Measurements from ENCODE around the gene NME1. TPM values are rescaled to one million over a fixed set of nuclear protein-coding genes. Genes with fewer than 3 reads are reported as not detected.

The NME1 gene
- total RNA-seq, 1 donor from 2014 or later = 57.3 TPM

DNA sequence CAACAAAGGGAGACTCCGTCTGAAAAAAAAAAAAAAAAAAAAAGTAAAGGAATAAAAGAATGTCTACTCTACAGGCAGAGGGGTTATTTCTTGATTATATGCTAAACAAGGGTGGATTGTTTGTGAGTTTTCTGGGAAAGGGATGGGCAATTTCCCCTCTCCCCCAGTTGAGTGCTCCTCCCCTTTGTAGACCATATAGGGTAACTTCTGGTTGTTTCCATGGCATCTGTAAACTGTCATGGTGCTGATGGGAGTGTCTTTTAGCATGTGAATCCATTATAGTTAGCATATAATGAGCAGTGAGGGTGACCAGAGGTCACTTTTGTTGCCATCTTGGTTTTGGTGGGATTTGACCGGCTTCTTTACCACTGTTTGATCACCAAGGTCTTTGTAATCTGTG is 4.2 kb upstream of the NME1 start:
- Mint-ChIP-seq H3K9me3 (ENCODE audit: unreplicated experiment) (no peaks in the 10 kb centered on the region), H3K27ac (ENCODE audit: unreplicated experiment) (no peak overlapping the region), H3K4me3 (ENCODE audit: unreplicated experiment) (no peak overlapping the region), H3K4me1 (ENCODE audit: unreplicated experiment) (no peaks in the 10 kb centered on the region), H3K27me3 (ENCODE audit: unreplicated experiment) (no peaks in the 10 kb centered on the region), H3K36me3 (ENCODE audit: low read depth, unreplicated experiment) (no peaks in the 10 kb centered on the region)
- TF ChIP-seq, protein P1, sequence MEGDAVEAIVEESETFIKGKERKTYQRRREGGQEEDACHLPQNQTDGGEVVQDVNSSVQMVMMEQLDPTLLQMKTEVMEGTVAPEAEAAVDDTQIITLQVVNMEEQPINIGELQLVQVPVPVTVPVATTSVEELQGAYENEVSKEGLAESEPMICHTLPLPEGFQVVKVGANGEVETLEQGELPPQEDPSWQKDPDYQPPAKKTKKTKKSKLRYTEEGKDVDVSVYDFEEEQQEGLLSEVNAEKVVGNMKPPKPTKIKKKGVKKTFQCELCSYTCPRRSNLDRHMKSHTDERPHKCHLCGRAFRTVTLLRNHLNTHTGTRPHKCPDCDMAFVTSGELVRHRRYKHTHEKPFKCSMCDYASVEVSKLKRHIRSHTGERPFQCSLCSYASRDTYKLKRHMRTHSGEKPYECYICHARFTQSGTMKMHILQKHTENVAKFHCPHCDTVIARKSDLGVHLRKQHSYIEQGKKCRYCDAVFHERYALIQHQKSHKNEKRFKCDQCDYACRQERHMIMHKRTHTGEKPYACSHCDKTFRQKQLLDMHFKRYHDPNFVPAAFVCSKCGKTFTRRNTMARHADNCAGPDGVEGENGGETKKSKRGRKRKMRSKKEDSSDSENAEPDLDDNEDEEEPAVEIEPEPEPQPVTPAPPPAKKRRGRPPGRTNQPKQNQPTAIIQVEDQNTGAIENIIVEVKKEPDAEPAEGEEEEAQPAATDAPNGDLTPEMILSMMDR (IDR thresholded peaks at IDR 0.05; ENCODE audit: unreplicated experiment) = no peak
- no peak for DNase-seq (ENCODE audit: low spot score)

DNA sequence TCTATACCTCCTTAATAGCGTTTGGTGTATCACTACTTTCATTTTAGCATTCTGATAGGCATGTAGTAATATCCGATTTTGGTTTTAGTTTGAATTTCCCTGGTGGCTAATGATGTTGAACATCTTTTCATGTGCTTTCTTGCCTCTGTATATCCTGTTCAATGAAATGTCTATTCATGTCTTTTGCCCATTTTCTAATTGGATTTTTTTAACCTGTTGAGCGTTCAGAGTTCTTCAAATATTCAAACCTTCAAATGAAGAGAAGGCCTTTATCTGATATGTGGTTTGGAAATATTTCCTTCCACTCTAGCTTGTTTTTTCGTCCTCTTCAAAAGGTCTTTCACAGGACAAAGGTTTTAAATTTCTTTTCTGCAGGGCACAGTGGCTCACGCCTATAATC is 2.4 kb upstream of the NME1 start:
- H3K4me1 Mint-ChIP-seq (ENCODE audit: unreplicated experiment) = no peaks in the 10 kb centered on the region

DNA sequence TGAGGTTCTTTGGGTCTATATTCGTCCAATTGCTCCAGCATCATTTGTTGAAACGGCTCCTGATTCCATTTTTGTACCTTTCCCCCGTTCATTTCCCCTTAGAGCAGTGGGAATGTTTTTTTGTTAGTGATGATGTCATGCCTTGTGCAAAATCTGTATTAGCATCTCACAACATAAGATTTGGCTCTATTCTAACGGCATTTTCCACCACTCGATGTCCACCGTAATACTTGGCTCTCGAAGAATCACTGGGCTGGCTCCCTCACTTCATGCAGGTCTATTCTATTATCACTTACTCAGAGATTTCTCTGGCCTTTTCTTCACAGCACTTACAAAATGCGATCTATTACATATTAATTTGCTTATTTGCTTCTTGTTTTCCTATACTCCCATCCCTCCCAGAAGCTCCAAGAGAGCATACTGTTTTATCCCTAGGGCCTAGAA is 571 bp upstream of the NME1 start:
- TF ChIP-seq, protein P1 (IDR thresholded peaks at IDR 0.05; ENCODE audit: unreplicated experiment) = no peak
- Mint-ChIP-seq H3K9me3 (ENCODE audit: unreplicated experiment) (no peaks in the 10 kb centered on the region), H3K36me3 (ENCODE audit: low read depth, unreplicated experiment) (peaks cover 5% of the 10 kb centered on the region), H3K27ac (ENCODE audit: unreplicated experiment) (no peak overlapping the region), H3K4me1 (ENCODE audit: unreplicated experiment) (no peaks in the 10 kb centered on the region), H3K4me3 (ENCODE audit: unreplicated experiment) (no peak overlapping the region), H3K27me3 (ENCODE audit: unreplicated experiment) (peaks cover 2% of the 10 kb centered on the region)
- DNase-seq (ENCODE audit: low spot score) = no peak

More for the DNA sequence above, 2.4 kb upstream of the NME1 start:
- TF ChIP-seq, protein P1 (IDR thresholded peaks at IDR 0.05; ENCODE audit: unreplicated experiment) = no peak
- Mint-ChIP-seq H3K27ac (ENCODE audit: unreplicated experiment) (no peak overlapping the region), H3K27me3 (ENCODE audit: unreplicated experiment) (no peaks in the 10 kb centered on the region), H3K9me3 (ENCODE audit: unreplicated experiment) (no peaks in the 10 kb centered on the region), H3K36me3 (ENCODE audit: low read depth, unreplicated experiment) (no peaks in the 10 kb centered on the region), H3K4me3 (ENCODE audit: unreplicated experiment) (no peak overlapping the region)
- DNase-seq (ENCODE audit: low spot score) = no peak

DNA sequence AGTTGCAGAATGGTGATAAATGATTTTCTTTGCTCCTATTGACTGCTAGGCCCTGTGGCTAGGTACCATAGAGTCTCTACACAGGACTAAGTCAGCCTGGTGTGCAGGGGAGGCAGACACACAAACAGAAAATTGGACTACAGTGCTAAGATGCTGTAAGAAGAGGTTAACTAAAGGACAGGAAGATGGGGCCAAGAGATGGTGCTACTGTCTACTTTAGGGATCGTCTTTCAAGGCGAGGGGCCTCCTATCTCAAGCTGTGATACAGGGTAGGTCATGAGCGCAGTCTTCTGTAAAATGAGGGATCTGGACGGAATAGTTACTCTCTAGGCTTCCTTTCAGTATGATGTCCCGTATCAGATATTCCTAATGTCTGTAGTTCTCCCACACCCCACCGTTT is 817 bp downstream of the NME1 start:
- no peak for DNase-seq (ENCODE audit: low spot score)
- Mint-ChIP-seq H3K27me3 (ENCODE audit: unreplicated experiment) (peaks cover 4% of the 10 kb centered on the region), H3K4me3 (ENCODE audit: unreplicated experiment) (no peak overlapping the region), H3K9me3 (ENCODE audit: unreplicated experiment) (no peaks in the 10 kb centered on the region), H3K4me1 (ENCODE audit: unreplicated experiment) (no peaks in the 10 kb centered on the region), H3K27ac (ENCODE audit: unreplicated experiment) (no peak overlapping the region), H3K36me3 (ENCODE audit: low read depth, unreplicated experiment) (peaks cover 5% of the 10 kb centered on the region)
- TF ChIP-seq, protein P1 (IDR thresholded peaks at IDR 0.05; ENCODE audit: unreplicated experiment) = no peak

DNA sequence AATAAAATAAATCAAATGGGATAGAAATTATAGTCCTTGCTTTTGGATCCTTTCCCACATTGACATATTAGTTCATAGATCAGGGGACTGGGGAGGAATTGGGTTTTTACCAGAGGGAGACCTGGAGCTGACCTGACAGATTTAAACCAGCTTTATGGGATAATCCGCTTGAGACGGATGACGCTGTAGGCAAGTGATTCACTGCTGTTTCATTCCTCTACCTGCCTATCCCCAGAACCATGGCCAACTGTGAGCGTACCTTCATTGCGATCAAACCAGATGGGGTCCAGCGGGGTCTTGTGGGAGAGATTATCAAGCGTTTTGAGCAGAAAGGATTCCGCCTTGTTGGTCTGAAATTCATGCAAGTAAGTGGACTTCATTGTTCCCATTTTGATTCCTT is 2.1 kb downstream of the NME1 start:
- TF ChIP-seq, protein P1 (IDR thresholded peaks at IDR 0.05; ENCODE audit: unreplicated experiment) = no peak
- Mint-ChIP-seq H3K36me3 (ENCODE audit: low read depth, unreplicated experiment) (peaks cover 12% of the 10 kb centered on the region), H3K27me3 (ENCODE audit: unreplicated experiment) (peaks cover 4% of the 10 kb centered on the region), H3K4me1 (ENCODE audit: unreplicated experiment) (no peaks in the 10 kb centered on the region), H3K27ac (ENCODE audit: unreplicated experiment) (no peak overlapping the region), H3K9me3 (ENCODE audit: unreplicated experiment) (no peaks in the 10 kb centered on the region), H3K4me3 (ENCODE audit: unreplicated experiment) (no peak overlapping the region)
- DNase-seq (ENCODE audit: low spot score) = no peak

Data from endothelial cell (in vitro differentiated cells).